K562 (cell line): Measurements from ENCODE around the gene CTDSPL. TPM values are rescaled to one million over a fixed set of nuclear protein-coding genes. Genes with fewer than 3 reads are reported as not detected.

ENCODE experiments used
- L3MBTL2 ChIP-seq: fragments of 450-650 bp; IDR thresholded peaks from 2 replicates; pipeline ENCODE4 v1.6.1; 2016; ENCODE audit warnings: mild to moderate bottlenecking, moderate library complexity
- MGA ChIP-seq: fragments of 450-650 bp; IDR thresholded peaks from 2 replicates; pipeline ENCODE4 v1.6.1; 2016; ENCODE audit warnings: mild to moderate bottlenecking, moderate library complexity
- POLR2AphosphoS2 ChIP-seq: IDR thresholded peaks from 2 replicates; pipeline ENCODE4 v1.6.1; 2012; ENCODE audit warnings: low read length, improper control_type of control experiment
- SP1 ChIP-seq: sonication (generic); formaldehyde crosslinking; IDR thresholded peaks from 2 replicates; pipeline ENCODE4 v1.8.1; 2022; ENCODE audit warnings: mild to moderate bottlenecking, missing genetic modification reagents
- polyA plus RNA-seq, 8 experiments: library from polyadenylated mRNA; depleted of rRNA in 4 of 8; stranded (reverse) in 5 of 8; unstranded in 3 of 8; fragments of >200 nt; fragmentation: Nextera tagmentation in 2 of 8; fragmentation: Illumina TruSeq in 1 of 8; extraction: Ambion mirVana in 2 of 8; extraction: Trizol in 1 of 8; gene quantifications; 2 replicates each; pipeline versions ENCODE4 v1.2.1 to v1.2.3, GENCODE V29; 2011 to 2014; ENCODE audit warnings: inconsistent platforms in 1 of 8, missing spikeins in 1 of 8
- total RNA-seq, 7 experiments: library from RNA; depleted of rRNA in 6 of 7; stranded (reverse); fragments of >200 nt in 6 of 7; fragmentation: Illumina TruSeq in 2 of 7; extraction: Trizol in 2 of 7; gene quantifications; 2 replicates each; pipeline versions ENCODE4 v1.2.1 to v1.2.3, GENCODE V29; 2011 to 2021; ENCODE audit warnings: low replicate concordance in 1 of 7
- TF ChIP-seq, protein P1 (sequence below): fragments of 200-600 bp; sonication (generic); IDR thresholded peaks from one replicate; pipeline ENCODE4 v1.6.1; 2012; ENCODE audit warnings: mild to moderate bottlenecking, low read depth, low read length, inconsistent platforms

Gene CTDSPL
- total and polyA plus RNA-seq, 9 of the 15 experiments (the other 6 are each of a cell fraction or from before 2014, with no cell fraction given) = 5.1 to 19.3 (median 11.3) TPM

DNA sequence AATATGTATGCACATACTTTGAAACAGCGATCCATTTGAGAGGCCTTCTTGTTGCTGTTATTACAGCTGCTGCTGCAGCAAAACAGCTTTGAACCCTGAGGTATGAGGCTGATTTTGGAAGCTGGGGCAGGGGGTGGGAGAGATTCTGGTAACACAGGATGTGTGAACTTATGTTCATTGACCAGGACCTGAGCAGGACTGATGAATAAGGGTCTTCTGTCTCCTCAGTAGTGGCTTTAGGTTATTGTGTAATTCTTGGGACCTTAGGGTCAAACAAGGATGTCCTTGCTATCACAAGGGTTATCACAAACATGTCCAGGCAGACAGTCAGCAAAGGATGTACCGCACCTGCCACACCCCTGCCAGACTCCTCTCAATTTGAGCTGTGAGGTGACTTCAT lies 41.6 kb downstream of the CTDSPL start (continued):
- TF ChIP-seq MGA = no peak
- no peak for TF ChIP-seq POLR2AphosphoS2
- no peak for TF ChIP-seq L3MBTL2
- TF ChIP-seq SP1 (CRISPR knock-in tag) = no peak
- TF ChIP-seq, protein P1, sequence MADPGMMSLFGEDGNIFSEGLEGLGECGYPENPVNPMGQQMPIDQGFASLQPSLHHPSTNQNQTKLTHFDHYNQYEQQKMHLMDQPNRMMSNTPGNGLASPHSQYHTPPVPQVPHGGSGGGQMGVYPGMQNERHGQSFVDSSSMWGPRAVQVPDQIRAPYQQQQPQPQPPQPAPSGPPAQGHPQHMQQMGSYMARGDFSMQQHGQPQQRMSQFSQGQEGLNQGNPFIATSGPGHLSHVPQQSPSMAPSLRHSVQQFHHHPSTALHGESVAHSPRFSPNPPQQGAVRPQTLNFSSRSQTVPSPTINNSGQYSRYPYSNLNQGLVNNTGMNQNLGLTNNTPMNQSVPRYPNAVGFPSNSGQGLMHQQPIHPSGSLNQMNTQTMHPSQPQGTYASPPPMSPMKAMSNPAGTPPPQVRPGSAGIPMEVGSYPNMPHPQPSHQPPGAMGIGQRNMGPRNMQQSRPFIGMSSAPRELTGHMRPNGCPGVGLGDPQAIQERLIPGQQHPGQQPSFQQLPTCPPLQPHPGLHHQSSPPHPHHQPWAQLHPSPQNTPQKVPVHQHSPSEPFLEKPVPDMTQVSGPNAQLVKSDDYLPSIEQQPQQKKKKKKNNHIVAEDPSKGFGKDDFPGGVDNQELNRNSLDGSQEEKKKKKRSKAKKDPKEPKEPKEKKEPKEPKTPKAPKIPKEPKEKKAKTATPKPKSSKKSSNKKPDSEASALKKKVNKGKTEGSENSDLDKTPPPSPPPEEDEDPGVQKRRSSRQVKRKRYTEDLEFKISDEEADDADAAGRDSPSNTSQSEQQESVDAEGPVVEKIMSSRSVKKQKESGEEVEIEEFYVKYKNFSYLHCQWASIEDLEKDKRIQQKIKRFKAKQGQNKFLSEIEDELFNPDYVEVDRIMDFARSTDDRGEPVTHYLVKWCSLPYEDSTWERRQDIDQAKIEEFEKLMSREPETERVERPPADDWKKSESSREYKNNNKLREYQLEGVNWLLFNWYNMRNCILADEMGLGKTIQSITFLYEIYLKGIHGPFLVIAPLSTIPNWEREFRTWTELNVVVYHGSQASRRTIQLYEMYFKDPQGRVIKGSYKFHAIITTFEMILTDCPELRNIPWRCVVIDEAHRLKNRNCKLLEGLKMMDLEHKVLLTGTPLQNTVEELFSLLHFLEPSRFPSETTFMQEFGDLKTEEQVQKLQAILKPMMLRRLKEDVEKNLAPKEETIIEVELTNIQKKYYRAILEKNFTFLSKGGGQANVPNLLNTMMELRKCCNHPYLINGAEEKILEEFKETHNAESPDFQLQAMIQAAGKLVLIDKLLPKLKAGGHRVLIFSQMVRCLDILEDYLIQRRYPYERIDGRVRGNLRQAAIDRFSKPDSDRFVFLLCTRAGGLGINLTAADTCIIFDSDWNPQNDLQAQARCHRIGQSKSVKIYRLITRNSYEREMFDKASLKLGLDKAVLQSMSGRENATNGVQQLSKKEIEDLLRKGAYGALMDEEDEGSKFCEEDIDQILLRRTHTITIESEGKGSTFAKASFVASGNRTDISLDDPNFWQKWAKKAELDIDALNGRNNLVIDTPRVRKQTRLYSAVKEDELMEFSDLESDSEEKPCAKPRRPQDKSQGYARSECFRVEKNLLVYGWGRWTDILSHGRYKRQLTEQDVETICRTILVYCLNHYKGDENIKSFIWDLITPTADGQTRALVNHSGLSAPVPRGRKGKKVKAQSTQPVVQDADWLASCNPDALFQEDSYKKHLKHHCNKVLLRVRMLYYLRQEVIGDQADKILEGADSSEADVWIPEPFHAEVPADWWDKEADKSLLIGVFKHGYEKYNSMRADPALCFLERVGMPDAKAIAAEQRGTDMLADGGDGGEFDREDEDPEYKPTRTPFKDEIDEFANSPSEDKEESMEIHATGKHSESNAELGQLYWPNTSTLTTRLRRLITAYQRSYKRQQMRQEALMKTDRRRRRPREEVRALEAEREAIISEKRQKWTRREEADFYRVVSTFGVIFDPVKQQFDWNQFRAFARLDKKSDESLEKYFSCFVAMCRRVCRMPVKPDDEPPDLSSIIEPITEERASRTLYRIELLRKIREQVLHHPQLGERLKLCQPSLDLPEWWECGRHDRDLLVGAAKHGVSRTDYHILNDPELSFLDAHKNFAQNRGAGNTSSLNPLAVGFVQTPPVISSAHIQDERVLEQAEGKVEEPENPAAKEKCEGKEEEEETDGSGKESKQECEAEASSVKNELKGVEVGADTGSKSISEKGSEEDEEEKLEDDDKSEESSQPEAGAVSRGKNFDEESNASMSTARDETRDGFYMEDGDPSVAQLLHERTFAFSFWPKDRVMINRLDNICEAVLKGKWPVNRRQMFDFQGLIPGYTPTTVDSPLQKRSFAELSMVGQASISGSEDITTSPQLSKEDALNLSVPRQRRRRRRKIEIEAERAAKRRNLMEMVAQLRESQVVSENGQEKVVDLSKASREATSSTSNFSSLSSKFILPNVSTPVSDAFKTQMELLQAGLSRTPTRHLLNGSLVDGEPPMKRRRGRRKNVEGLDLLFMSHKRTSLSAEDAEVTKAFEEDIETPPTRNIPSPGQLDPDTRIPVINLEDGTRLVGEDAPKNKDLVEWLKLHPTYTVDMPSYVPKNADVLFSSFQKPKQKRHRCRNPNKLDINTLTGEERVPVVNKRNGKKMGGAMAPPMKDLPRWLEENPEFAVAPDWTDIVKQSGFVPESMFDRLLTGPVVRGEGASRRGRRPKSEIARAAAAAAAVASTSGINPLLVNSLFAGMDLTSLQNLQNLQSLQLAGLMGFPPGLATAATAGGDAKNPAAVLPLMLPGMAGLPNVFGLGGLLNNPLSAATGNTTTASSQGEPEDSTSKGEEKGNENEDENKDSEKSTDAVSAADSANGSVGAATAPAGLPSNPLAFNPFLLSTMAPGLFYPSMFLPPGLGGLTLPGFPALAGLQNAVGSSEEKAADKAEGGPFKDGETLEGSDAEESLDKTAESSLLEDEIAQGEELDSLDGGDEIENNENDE = no peak
